GOT3 (cell line): ENCODE measurements around the gene GPER1.
"Not testable (repeated sequence)": the region's sequence is repeated elsewhere in the genome, so short reads cannot be mapped to it uniquely, and the experiment has no call there.

Source experiments
- DNase-seq: peaks from one replicate; lab custom pipeline; 2025; ENCODE audit warnings: mixed read lengths; lab: John Stamatoyannopoulos, UW

Gene GPER1

DNA sequence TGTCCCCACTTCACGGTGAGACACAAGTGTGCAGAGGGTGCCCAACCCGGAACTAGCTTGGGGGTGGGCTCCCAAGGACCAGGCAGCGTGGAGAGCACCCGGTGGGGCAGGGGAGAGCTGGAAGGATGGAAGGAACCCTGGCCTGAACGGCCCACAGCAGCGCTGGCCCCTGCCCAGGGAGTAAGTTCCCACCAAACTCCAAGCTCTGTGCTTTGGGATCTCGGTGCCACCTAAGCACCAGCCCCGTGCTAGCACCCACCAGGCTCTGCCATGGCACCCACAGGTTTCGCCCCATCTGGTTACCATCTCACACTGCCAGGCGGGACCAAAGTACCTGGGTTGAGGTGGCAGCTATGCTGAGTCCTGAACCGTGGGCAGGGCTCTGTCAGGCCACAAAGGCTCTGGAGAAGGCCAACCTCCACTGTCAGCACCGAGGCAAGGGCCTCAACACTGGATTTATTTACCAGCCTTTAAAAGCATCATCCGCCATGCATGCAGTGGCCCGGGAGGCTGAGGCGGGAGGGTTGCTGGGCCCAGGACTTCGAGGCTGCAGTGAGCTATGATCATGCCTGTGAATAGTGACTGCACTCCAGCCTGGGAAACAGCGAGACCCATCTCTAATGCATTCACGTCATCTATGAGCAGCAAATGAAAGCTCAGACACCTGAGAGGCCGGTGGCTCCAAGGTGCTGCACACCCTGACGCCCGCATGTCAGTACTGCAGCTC, 16.0 kb downstream of the GPER1 start:
- no peak for DNase-seq

DNA sequence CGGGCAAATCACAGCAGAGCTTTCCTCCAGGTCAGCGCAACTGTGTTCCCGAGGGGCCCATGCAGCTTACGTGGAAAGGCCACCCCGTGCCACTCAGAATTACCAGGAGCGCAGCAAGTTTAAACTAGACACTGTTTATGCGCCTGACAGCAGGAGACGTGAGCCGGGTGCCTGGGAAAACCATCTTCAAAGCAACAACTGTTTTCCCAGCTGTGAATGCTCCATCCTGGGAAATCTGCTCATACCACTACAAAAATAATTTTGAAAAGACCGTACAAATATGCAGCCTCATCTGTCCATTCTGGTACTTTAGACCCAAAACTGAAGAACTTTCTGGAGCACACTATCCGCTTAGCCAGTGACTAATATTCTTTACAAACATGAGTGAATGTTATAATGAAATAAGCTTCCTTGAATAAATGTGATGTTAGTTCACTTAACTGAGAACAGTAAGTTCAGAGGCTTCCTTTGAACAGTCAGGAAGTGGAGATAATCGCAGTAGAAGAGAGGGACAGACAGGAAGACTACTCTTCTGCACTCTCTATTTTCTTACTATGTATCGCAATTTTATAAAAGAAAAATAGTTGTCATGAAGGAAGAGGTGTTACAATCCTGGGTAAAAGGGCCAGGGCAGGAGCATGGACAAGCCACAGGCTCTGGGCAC, 16.7 kb downstream of the GPER1 start:
- DNase-seq, result no peak

DNA sequence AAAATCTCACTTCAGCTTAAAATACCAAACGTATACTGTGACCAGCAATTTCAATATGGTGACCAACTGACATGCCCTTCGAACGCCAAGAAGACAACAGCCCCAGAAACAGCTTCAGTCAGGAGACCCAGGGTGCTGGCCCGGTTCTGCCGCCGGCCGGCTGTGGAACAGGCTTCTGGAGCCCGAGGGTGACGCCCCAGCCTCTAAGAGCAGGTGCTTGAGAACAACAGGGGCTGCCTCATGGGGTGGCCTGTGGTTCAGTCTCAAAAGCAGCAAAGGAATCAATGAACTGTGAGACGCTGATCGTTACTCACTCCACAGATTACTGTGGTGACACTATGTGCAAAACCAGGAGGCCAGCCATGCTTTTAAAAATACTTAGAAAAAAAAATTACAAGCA, 17.3 kb downstream of the GPER1 start:
- no peak for DNase-seq

DNA sequence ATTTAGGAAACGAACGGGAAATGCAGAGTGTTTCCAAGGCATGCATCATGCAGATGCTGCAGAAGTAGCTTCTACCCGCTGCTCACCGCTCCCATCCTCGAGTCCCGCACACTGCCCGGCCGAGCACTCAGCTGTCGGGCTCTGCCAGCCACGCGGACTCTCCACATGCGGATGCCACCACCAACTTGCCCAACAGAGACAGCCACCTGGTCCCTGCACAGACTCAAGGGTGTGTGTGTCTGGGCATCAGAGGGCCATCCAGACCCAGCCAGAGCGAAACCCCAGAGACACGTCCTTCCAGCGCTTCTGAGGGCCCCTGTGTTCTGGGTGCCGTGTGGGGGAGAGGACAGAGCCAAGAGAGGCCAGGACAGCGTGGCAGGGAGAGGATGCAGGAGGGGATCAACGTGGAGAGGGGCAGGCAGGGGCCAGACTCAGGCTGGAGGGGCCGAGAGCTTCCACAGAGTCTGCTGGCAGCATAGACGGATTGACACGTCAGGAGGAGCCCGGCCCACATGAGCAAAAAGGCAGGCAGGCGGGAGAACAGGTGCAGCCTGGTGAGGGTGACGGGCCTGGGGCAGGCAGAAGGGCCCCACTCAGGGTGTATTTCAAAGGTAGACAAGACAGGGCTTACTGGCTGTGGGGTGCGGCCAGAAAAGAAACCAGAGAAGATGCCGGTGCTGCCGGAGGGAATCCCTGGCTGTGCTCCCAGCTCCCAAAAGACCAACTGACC, 18.3 kb downstream of the GPER1 start:
- no peak for DNase-seq

- DNase-seq, result no peak
Observed at GRCh38 chr7:1106793-1107421, 19.0 kb downstream of the GPER1 start.

DNA sequence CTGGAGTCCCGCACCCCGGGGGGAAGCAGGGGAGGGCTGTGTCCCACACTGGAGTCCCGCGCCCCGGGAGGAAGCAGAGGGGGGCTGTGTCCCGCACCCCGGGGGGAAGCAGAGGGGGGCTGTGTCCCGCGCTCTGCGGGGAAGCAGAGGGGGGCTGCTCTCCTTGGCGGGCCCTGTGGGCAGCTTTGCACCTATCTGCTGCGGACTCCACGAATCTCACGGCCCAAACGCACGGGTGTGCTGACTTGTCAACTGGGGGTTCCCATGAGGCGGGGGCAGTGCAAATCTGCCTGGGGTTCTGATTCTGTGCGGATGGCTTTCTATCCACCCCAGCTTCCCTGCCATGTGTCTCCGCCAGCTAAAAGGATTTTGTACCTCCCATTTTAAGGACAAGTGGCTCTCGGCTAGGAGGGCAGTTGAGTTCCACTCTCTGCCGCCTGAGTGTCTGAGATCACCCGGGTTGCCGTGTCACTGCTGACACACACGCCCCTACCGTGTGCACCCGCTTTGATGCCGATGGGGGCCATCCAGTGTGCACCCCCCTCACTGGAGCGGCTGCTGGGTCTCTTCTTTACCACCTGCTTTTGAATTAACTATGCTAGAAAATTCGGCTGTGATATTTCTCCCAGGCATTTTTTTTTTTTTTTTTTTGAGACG, 20.5 kb downstream of the GPER1 start:
- no peak for DNase-seq

DNA sequence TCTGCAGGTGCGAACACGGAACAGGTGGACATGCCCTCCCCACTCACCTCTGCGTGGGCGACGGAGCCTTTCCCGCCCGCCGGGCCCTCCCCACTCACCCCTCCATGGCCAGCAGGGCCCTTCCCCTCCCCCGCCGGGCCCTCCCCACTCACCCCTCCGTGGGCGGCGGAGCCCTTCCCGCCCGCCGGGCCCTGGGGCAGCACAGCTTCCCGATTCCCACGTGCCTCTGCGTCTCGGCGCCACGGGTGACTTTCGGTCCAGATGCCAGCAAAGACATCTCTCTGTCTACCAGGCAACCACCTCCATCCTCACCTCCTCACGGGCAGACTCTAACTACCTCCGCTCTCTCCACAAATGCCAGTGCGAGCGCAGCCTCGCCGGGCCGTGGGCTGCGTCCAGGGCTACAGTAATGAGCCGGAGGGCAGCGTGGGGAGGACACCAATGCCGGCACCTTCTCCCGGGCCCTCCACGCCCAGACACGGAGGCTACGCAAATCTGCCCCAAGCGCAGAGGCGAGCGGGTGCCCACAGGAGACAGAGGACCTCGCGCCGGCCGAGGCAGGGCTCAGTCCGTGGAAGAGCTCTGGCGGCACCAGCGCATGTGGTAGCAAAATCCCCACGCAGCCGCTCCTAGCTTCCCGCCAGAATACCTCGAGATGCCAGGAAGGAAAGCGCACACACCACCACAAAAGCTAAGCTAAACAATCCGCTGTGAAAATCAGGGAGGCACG, 21.8 kb downstream of the GPER1 start:
- no peak for DNase-seq

DNA sequence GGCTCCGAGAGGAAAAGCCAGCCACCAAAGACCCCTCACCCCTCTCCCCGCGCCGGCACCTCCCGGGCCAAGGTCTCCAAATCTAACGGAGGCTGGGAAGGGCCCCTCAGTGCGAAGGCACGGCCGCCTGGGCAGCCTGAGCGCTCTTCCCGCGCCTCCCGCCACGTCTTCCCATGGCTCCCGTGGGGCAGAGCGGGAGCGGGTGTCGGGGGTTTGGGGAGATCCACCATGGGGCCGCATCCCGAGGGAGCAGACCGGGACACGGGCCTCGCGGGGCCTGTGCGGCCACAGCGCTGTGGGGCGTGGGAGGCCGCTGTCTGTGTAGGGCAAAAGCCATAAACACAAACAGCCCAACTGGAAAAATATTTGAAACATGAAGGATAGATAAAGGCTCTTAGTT, 22.4 kb downstream of the GPER1 start:
- no peak for DNase-seq

- no peak for DNase-seq
Observed at GRCh38 chr7:1111156-1111555, 23.2 kb downstream of the GPER1 start.

GRCh38 chr7:1112109-1112508, 24.2 kb downstream of the GPER1 start:
- DNase-seq, result no peak

DNA sequence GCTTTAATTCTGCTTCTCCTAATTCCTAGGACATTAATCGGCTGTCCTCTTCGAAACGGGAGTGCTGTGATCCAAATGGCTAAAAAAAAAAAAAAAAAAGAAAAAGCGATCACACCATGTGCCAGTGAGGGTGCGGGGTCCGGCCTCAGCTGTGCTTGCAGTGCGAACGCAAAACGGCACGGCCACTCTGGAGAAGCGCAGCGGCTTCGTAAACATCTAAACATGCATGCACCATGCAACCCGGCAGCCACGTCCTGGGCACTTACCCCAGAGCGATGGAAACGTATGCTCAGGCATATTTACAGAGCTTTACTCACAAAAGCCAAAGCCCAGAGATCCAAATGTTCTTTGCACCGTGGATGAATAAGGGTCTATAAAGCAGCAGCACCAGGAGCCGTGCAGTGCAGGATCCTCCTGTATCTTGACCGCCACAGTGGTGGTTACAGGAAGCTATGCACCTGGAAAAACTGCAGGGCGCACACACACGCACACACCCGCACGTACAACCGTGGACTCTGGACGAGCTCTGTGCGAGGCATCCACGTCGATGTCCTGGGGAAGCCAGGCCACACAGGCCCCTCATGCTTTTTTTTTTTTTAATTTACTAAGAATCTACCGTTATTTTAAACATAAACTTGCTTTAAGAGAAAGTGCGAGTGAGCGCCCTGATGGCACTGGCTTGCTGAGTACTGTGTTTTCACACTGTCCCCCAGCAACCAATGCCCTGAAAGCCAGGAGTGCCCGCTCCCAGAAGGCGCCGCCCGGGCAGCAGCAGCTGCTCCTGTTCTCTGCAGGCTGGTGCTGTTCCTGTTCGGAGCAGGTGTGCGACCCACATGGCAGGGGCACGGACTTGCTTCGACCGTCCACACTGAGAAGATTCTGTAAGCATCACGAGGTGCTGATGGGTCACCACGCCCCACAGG, 25.0 kb downstream of the GPER1 start:
- no peak for DNase-seq

GRCh38 chr7:1113548-1113885, 25.6 kb downstream of the GPER1 start:
- no peak for DNase-seq

DNA sequence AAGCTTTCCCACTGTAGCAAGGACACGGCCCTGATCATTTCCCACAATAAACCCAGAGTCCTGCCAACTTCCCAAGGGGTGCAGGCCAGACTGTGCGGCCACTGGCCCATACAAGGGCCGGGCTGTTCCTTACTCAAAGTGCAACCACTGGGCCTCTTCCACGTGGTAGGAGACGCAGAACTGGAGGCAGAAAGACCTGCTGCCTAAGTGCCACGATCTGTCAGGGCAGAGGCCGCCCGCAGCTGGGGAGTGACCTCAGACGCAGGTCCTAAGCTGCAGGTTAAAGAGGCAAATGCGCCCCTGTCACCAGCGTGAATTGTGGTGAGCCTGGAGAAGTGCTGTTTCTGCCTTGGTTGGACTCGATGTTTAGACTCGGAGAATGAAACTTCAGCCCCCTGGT, 26.2 kb downstream of the GPER1 start:
- DNase-seq, result no peak

DNA sequence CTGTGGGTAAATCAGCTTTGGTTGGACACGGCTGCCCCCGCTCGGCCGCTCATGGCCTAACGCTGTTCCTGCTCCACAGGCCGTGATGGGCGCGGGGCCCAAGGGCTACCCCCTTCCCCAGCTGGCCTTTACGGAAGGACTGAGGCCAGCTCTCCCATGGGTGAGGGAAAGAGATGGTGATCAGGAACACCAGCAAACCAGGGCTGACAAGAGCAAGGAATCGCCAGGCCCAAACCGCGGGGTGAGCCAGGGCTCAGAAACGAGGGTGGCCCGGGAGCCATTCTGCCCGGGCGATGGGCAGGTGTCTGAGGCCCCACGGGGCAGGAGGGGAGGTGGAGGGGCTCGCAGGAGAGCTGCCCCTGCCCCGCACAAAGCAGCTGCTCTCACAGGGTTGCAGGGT, 26.6 kb downstream of the GPER1 start:
- DNase-seq, result no peak

GRCh38 chr7:1115171-1116045, 27.5 kb downstream of the GPER1 start:
- not testable (repeated sequence) for DNase-seq

GRCh38 chr7:1116383-1117008, 28.6 kb downstream of the GPER1 start:
- DNase-seq, result not testable (repeated sequence)

GRCh38 chr7:1117321-1117928, 29.5 kb downstream of the GPER1 start:
- no peak for DNase-seq

- no peak for DNase-seq
Observed at GRCh38 chr7:1119201-1119600, 31.3 kb downstream of the GPER1 start.

- no peak for DNase-seq
Observed at GRCh38 chr7:1120791-1121190, 32.9 kb downstream of the GPER1 start.
